Nephron (organoid): ENCODE data around the gene PKNOX2.

Experiments
- H3K27ac Mint-ChIP-seq, 3 experiments: 2 replicates each; pipeline ENCODE4 v1.8.0; 2020; ENCODE audit warnings: mixed read lengths in 3 of 3, mild to moderate bottlenecking in 2 of 3, moderate library complexity in 1 of 3
- H3K27me3 Mint-ChIP-seq: 2 replicates; pipeline ENCODE4 v1.8.0; 2021; ENCODE audit warnings: low read depth, mild to moderate bottlenecking, moderate library complexity, mixed read lengths
- H3K36me3 Mint-ChIP-seq: 2 replicates; pipeline ENCODE4 v1.8.0; 2020; ENCODE audit warnings: low read depth, mixed read lengths
- H3K4me1 Mint-ChIP-seq: 2 replicates; pipeline ENCODE4 v1.8.0; 2020; ENCODE audit warnings: mixed read lengths
- H3K4me3 Mint-ChIP-seq, 3 experiments: 2 replicates each; pipeline ENCODE4 v1.8.0; 2020; ENCODE audit warnings: mild to moderate bottlenecking in 3 of 3, mixed read lengths in 3 of 3, moderate library complexity in 2 of 3
- H3K9me3 Mint-ChIP-seq: 2 replicates; pipeline ENCODE4 v1.8.0; 2020; ENCODE audit warnings: mixed read lengths
- CTCF ChIP-seq, 3 experiments: fragments of 200-600 bp; sonication (generic); IDR thresholded peaks; one replicate each; pipeline ENCODE4 v1.5.0; 2021; ENCODE audit warnings: antibody characterized with exemption in 3 of 3; ENCODE audit not compliant: unreplicated experiment in 3 of 3

The PKNOX2 gene

GRCh38 chr11:125274774-125275173 lies 110.2 kb downstream of the PKNOX2 start:
- H3K36me3 Mint-ChIP-seq: peaks cover 5% of the 10 kb centered on the region
- TF ChIP-seq CTCF (IDR thresholded peaks at IDR 0.05; ENCODE audit: unreplicated experiment in 3 of 3): no peak
- H3K4me1 Mint-ChIP-seq: peaks cover 35% of the 10 kb centered on the region
- H3K27ac Mint-ChIP-seq: no peak overlapping the region
- no peaks in the 10 kb centered on the region for H3K9me3 Mint-ChIP-seq
- peaks cover 4% of the 10 kb centered on the region for H3K27me3 Mint-ChIP-seq
- H3K4me3 Mint-ChIP-seq: no peak overlapping the region

- Mint-ChIP-seq H3K4me1 (peaks cover 36% of the 10 kb centered on the region), H3K36me3 (peaks cover 5% of the 10 kb centered on the region), H3K27ac (no peak overlapping the region), H3K27me3 (peaks cover 4% of the 10 kb centered on the region), H3K9me3 (no peaks in the 10 kb centered on the region), H3K4me3 (no peak overlapping the region)
- TF ChIP-seq CTCF (IDR thresholded peaks at IDR 0.05; ENCODE audit: unreplicated experiment in 3 of 3): no peak
Measured at GRCh38 chr11:125275905-125276618, 111.5 kb downstream of the PKNOX2 start.

- H3K9me3 Mint-ChIP-seq: no peaks in the 10 kb centered on the region
- H3K4me3 Mint-ChIP-seq: no peak overlapping the region
- H3K4me1 Mint-ChIP-seq: peaks cover 36% of the 10 kb centered on the region
- peaks cover 4% of the 10 kb centered on the region for H3K27me3 Mint-ChIP-seq
- no peaks in the 10 kb centered on the region for H3K36me3 Mint-ChIP-seq
- TF ChIP-seq CTCF (IDR thresholded peaks at IDR 0.05; ENCODE audit: unreplicated experiment in 3 of 3): no peak
- H3K27ac Mint-ChIP-seq: no peak overlapping the region
Measured at GRCh38 chr11:125276619-125276976, 112.0 kb downstream of the PKNOX2 start.

GRCh38 chr11:125279676-125280418 lies 115.3 kb downstream of the PKNOX2 start:
- Mint-ChIP-seq H3K36me3 (no peaks in the 10 kb centered on the region), H3K4me1 (peaks cover 34% of the 10 kb centered on the region), H3K4me3 (no peak overlapping the region), H3K9me3 (no peaks in the 10 kb centered on the region), H3K27ac (no peak overlapping the region), H3K27me3 (peaks cover 4% of the 10 kb centered on the region)
- no peak for TF ChIP-seq CTCF (IDR thresholded peaks at IDR 0.05; ENCODE audit: unreplicated experiment in 3 of 3)

GRCh38 chr11:125280646-125281045 lies 116.1 kb downstream of the PKNOX2 start:
- Mint-ChIP-seq H3K4me1 (peaks cover 40% of the 10 kb centered on the region), H3K27ac (peak overlapping the region in 1 of 3 experiments; percentile 67), H3K9me3 (no peaks in the 10 kb centered on the region), H3K27me3 (peaks cover 4% of the 10 kb centered on the region), H3K4me3 (no peak overlapping the region), H3K36me3 (no peaks in the 10 kb centered on the region)
- TF ChIP-seq CTCF (IDR thresholded peaks at IDR 0.05; ENCODE audit: unreplicated experiment in 3 of 3): no peak
